ENCODE data around the gene C11orf58. TPM values are rescaled to one million over a fixed set of nuclear protein-coding genes. Genes with fewer than 3 reads are reported as not detected.

C11orf58 gene
- total and polyA plus RNA-seq, 2 donors (not counting 1 experiment from before 2014, with no cell fraction given): 28.8 to 125 TPM

GRCh38 chr11:16792426-16792825, 54.0 kb downstream of the C11orf58 start:
- no peaks in the 10 kb centered on the region for H3K9me3 ChIP-seq (ENCODE audit: control extremely low read depth in 1 of 3, control insufficient read depth in 2 of 3, insufficient read depth in 1 of 3, low read length in 2 of 3)
- H3K4me1 ChIP-seq (ENCODE audit: control insufficient read depth in 2 of 2, insufficient read depth in 2 of 2, low read length in 2 of 2): no peaks in the 10 kb centered on the region
- H4K20me1 ChIP-seq (ENCODE audit: control insufficient read depth, insufficient read depth, low read length, poor library complexity, severe bottlenecking): no peaks in the 10 kb centered on the region
- Mint-ChIP-seq H3K9me3 (ENCODE audit: insufficient read depth) (no peaks in the 10 kb centered on the region), H3K27ac (no peak overlapping the region), H3K4me3 (no peak overlapping the region), H3K4me1 (no peaks in the 10 kb centered on the region), H3K27me3 (no peaks in the 10 kb centered on the region)
- ChIA-PET CTCF (interaction anchor here (1.0 to 1.2 kb wide), 2 partner anchors 8 to 271 kb away, joined by 3 to 4 read pairs; no protein-coding TSS in a partner anchor), POLR2A (no interaction called here)
- no peak for TF ChIP-seq EZH2 (IDR thresholded peaks at IDR 0.05; ENCODE audit: borderline replicate concordance, insufficient read depth, low read depth, low read length, poor library complexity, severe bottlenecking)
- no peak for TF ChIP-seq CTCF (IDR thresholded peaks at IDR 0.05)
- no peak for ATAC-seq (ENCODE audit: low read depth)
- intact Hi-C loops (cut with micrococcal nuclease): no loop called here
- H3K4me3 ChIP-seq (ENCODE audit: control extremely low read depth in 1 of 5, extremely low read depth in 1 of 5, insufficient read depth in 1 of 5, low read depth in 2 of 5, low read length in 4 of 5): no peak overlapping the region
- no peak for DNase-seq
- no peak overlapping the region for H3K4me2 ChIP-seq (replicated peaks; ENCODE audit: low read depth, low read length, poor library complexity, severe bottlenecking)
- no peak overlapping the region for H2AFZ ChIP-seq (ENCODE audit: insufficient read depth, low read depth, low read length, poor library complexity, severe bottlenecking)
- H3K27ac ChIP-seq (ENCODE audit: low read length in 2 of 2): no peak overlapping the region
- no peaks in the 10 kb centered on the region for H3K79me2 ChIP-seq (ENCODE audit: control insufficient read depth, insufficient read depth, low read length)
- H3K36me3 ChIP-seq (replicated peaks in 1 of 2; ENCODE audit: control extremely low read depth in 1 of 2, control insufficient read depth in 1 of 2, extremely low read depth in 1 of 2, insufficient read depth in 2 of 2, low read length in 1 of 2): no peaks in the 10 kb centered on the region
- H3K27me3 ChIP-seq (replicated peaks in 1 of 4; ENCODE audit: control extremely low read depth in 1 of 4, control insufficient read depth in 3 of 4, insufficient read depth in 4 of 4, low read length in 3 of 4): no peaks in the 10 kb centered on the region
- no peak overlapping the region for H3K9ac ChIP-seq (ENCODE audit: low read length)

- Mint-ChIP-seq H3K4me1 (no peaks in the 10 kb centered on the region), H3K27ac (no peak overlapping the region), H3K27me3 (no peaks in the 10 kb centered on the region), H3K9me3 (ENCODE audit: insufficient read depth) (no peaks in the 10 kb centered on the region), H3K4me3 (no peak overlapping the region)
- DNase-seq (no peak), ATAC-seq (ENCODE audit: low read depth) (no peak)
- no peaks in the 10 kb centered on the region for H3K36me3 ChIP-seq (replicated peaks in 1 of 2; ENCODE audit: control extremely low read depth in 1 of 2, control insufficient read depth in 1 of 2, extremely low read depth in 1 of 2, insufficient read depth in 2 of 2, low read length in 1 of 2)
- no peaks in the 10 kb centered on the region for H3K27me3 ChIP-seq (replicated peaks in 1 of 4; ENCODE audit: control extremely low read depth in 1 of 4, control insufficient read depth in 3 of 4, insufficient read depth in 4 of 4, low read length in 3 of 4)
- whole genome bisulfite sequencing (ENCODE audit: insufficient coverage): 100% methylated on average over 3 of the region's 3 CpGs
- intact Hi-C loops (cut with micrococcal nuclease): no loop called here
- H3K4me1 ChIP-seq (ENCODE audit: control insufficient read depth in 2 of 2, insufficient read depth in 2 of 2, low read length in 2 of 2): no peaks in the 10 kb centered on the region
- no peak overlapping the region for H3K4me3 ChIP-seq (ENCODE audit: control extremely low read depth in 1 of 5, extremely low read depth in 1 of 5, insufficient read depth in 1 of 5, low read depth in 2 of 5, low read length in 4 of 5)
- H3K9me3 ChIP-seq (ENCODE audit: control extremely low read depth in 1 of 3, control insufficient read depth in 2 of 3, insufficient read depth in 1 of 3, low read length in 2 of 3): no peaks in the 10 kb centered on the region
- ChIA-PET POLR2A (no interaction called here), CTCF (interaction anchor here (1.2 kb wide), 1 partner anchor 8 kb away, joined by 4 read pairs; no protein-coding TSS in a partner anchor)
- H3K79me2 ChIP-seq (ENCODE audit: control insufficient read depth, insufficient read depth, low read length): no peaks in the 10 kb centered on the region
- no peak overlapping the region for H3K4me2 ChIP-seq (replicated peaks; ENCODE audit: low read depth, low read length, poor library complexity, severe bottlenecking)
- H3K27ac ChIP-seq (ENCODE audit: low read length in 2 of 2): no peak overlapping the region
- TF ChIP-seq EZH2 (IDR thresholded peaks at IDR 0.05; ENCODE audit: borderline replicate concordance, insufficient read depth, low read depth, low read length, poor library complexity, severe bottlenecking): no peak
- TF ChIP-seq CTCF (IDR thresholded peaks at IDR 0.05): no peak
- H3K9ac ChIP-seq (ENCODE audit: low read length): no peak overlapping the region
- no peaks in the 10 kb centered on the region for H4K20me1 ChIP-seq (ENCODE audit: control insufficient read depth, insufficient read depth, low read length, poor library complexity, severe bottlenecking)
- no peak overlapping the region for H2AFZ ChIP-seq (ENCODE audit: insufficient read depth, low read depth, low read length, poor library complexity, severe bottlenecking)
Observed at GRCh38 chr11:16793009-16793408, 54.6 kb downstream of the C11orf58 start.
